ENCODE data around the gene IL19. TPM values are rescaled to one million over a fixed set of nuclear protein-coding genes. Genes with fewer than 3 reads are reported as not detected.

The IL19 gene
- total RNA-seq, 1 donor from 2014 or later, result not detected

GRCh38 chr1:206729507-206729906 is 41.1 kb upstream of the IL19 start:
- Mint-ChIP-seq H3K4me1 (ENCODE audit: unreplicated experiment) (peaks cover 4% of the 10 kb centered on the region), H3K36me3 (ENCODE audit: unreplicated experiment) (peaks cover 7% of the 10 kb centered on the region), H3K9me3 (ENCODE audit: unreplicated experiment) (no peaks in the 10 kb centered on the region), H3K27ac (ENCODE audit: unreplicated experiment) (no peak overlapping the region), H3K4me3 (ENCODE audit: unreplicated experiment) (no peak overlapping the region), H3K27me3 (ENCODE audit: unreplicated experiment) (no peaks in the 10 kb centered on the region)
- DNase-seq (ENCODE audit: extremely low spot score, unreplicated experiment), result no peak
- TF ChIP-seq, protein P1, sequence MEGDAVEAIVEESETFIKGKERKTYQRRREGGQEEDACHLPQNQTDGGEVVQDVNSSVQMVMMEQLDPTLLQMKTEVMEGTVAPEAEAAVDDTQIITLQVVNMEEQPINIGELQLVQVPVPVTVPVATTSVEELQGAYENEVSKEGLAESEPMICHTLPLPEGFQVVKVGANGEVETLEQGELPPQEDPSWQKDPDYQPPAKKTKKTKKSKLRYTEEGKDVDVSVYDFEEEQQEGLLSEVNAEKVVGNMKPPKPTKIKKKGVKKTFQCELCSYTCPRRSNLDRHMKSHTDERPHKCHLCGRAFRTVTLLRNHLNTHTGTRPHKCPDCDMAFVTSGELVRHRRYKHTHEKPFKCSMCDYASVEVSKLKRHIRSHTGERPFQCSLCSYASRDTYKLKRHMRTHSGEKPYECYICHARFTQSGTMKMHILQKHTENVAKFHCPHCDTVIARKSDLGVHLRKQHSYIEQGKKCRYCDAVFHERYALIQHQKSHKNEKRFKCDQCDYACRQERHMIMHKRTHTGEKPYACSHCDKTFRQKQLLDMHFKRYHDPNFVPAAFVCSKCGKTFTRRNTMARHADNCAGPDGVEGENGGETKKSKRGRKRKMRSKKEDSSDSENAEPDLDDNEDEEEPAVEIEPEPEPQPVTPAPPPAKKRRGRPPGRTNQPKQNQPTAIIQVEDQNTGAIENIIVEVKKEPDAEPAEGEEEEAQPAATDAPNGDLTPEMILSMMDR (IDR thresholded peaks at IDR 0.05), result no peak

GRCh38 chr1:206732508-206732907 is 38.1 kb upstream of the IL19 start:
- Mint-ChIP-seq H3K27me3 (ENCODE audit: unreplicated experiment) (no peaks in the 10 kb centered on the region), H3K4me3 (ENCODE audit: unreplicated experiment) (no peak overlapping the region), H3K9me3 (ENCODE audit: unreplicated experiment) (no peaks in the 10 kb centered on the region), H3K27ac (ENCODE audit: unreplicated experiment) (no peak overlapping the region), H3K4me1 (ENCODE audit: unreplicated experiment) (no peaks in the 10 kb centered on the region), H3K36me3 (ENCODE audit: unreplicated experiment) (peaks cover 12% of the 10 kb centered on the region)
- DNase-seq (ENCODE audit: extremely low spot score, unreplicated experiment), result no peak
- TF ChIP-seq, protein P1 (IDR thresholded peaks at IDR 0.05), result no peak

GRCh38 chr1:206732992-206733391 is 37.6 kb upstream of the IL19 start:
- Mint-ChIP-seq H3K4me1 (ENCODE audit: unreplicated experiment) (no peaks in the 10 kb centered on the region), H3K27ac (ENCODE audit: unreplicated experiment) (no peak overlapping the region), H3K27me3 (ENCODE audit: unreplicated experiment) (no peaks in the 10 kb centered on the region), H3K4me3 (ENCODE audit: unreplicated experiment) (no peak overlapping the region), H3K36me3 (ENCODE audit: unreplicated experiment) (peaks cover 12% of the 10 kb centered on the region), H3K9me3 (ENCODE audit: unreplicated experiment) (no peaks in the 10 kb centered on the region)
- no peak for DNase-seq (ENCODE audit: extremely low spot score, unreplicated experiment)
- TF ChIP-seq, protein P1 (IDR thresholded peaks at IDR 0.05), result no peak

DNA sequence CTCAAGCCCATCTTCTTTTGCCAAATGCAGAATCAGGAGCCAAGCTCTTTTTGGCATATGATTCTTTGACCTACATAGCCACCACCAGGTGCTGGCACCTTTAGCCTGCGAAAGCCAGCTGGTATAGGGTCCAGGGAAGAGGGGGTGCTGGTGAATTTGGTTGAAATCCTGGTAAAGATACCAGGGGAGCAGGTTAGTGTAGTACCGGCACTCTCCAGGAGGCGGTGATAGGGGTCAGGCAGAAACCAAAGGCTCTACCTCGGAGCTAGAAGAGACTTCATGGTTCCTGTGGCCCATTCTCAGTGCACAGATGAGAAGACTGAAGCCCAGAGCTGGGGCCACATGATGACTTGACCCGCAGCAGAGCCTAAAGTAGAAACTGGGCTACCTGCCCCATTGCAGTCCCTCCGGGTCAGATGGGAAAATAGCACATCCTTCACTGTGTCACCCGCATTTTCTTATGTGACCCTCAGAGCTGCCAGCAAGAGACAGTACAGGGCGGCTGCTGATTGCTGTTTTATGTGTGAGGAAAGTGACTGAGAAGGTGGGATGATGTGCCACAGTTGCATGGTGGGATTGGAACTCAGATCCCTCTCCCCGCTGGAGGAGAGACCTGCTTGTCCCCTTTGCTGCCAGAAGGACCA is 36.0 kb upstream of the IL19 start:
- Mint-ChIP-seq H3K4me3 (ENCODE audit: unreplicated experiment) (no peak overlapping the region), H3K4me1 (ENCODE audit: unreplicated experiment) (peaks cover 13% of the 10 kb centered on the region), H3K27me3 (ENCODE audit: unreplicated experiment) (no peaks in the 10 kb centered on the region), H3K9me3 (ENCODE audit: unreplicated experiment) (no peaks in the 10 kb centered on the region), H3K36me3 (ENCODE audit: unreplicated experiment) (peaks cover 12% of the 10 kb centered on the region), H3K27ac (ENCODE audit: unreplicated experiment) (no peak overlapping the region)
- DNase-seq (ENCODE audit: extremely low spot score, unreplicated experiment), result no peak
- TF ChIP-seq, protein P1 (IDR thresholded peaks at IDR 0.05), result peak; percentile 61

GRCh38 chr1:206735553-206736031 is 35.0 kb upstream of the IL19 start:
- no peaks in the 10 kb centered on the region for H3K27me3 Mint-ChIP-seq (ENCODE audit: unreplicated experiment)
- TF ChIP-seq, protein P1 (IDR thresholded peaks at IDR 0.05), result no peak
- no peak overlapping the region for H3K27ac Mint-ChIP-seq (ENCODE audit: unreplicated experiment)
- no peak overlapping the region for H3K4me3 Mint-ChIP-seq (ENCODE audit: unreplicated experiment)
- peaks cover 12% of the 10 kb centered on the region for H3K36me3 Mint-ChIP-seq (ENCODE audit: unreplicated experiment)
- no peaks in the 10 kb centered on the region for H3K9me3 Mint-ChIP-seq (ENCODE audit: unreplicated experiment)
- no peak for DNase-seq (ENCODE audit: extremely low spot score, unreplicated experiment)
- peaks cover 16% of the 10 kb centered on the region for H3K4me1 Mint-ChIP-seq (ENCODE audit: unreplicated experiment)
